GM03348 (cell line): ENCODE measurements around the gene ZBED4.

Experiments used
- DNase-seq: peaks from one replicate; pipeline ENCODE4 v3.0.0; 2012; ENCODE audit warnings: low spot score

ZBED4 gene

GRCh38 chr22:49881856-49882255 lies 28.2 kb downstream of the ZBED4 start:
- no peak for DNase-seq

- no peak for DNase-seq
Observed at GRCh38 chr22:49882519-49883293, 29.1 kb downstream of the ZBED4 start.

- DNase-seq = no peak
Observed at GRCh38 chr22:49883294-49883640, 29.6 kb downstream of the ZBED4 start.

DNA sequence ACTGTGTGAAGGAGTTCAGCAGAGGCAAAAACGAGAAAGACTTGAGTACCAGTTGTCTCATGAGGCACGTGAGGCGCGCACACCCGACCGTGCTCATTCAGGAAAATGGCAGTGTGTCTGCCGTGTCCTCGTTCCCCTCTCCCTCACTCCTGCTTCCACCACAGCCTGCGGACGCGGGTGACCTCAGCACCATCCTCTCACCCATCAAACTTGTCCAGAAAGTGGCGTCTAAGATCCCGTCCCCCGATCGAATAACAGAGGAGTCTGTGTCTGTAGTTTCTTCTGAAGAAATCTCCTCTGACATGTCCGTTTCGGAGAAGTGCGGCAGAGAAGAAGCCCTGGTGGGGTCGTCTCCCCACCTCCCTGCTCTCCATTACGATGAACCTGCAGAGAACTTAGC lies 30.4 kb downstream of the ZBED4 start:
- no peak for DNase-seq

DNA sequence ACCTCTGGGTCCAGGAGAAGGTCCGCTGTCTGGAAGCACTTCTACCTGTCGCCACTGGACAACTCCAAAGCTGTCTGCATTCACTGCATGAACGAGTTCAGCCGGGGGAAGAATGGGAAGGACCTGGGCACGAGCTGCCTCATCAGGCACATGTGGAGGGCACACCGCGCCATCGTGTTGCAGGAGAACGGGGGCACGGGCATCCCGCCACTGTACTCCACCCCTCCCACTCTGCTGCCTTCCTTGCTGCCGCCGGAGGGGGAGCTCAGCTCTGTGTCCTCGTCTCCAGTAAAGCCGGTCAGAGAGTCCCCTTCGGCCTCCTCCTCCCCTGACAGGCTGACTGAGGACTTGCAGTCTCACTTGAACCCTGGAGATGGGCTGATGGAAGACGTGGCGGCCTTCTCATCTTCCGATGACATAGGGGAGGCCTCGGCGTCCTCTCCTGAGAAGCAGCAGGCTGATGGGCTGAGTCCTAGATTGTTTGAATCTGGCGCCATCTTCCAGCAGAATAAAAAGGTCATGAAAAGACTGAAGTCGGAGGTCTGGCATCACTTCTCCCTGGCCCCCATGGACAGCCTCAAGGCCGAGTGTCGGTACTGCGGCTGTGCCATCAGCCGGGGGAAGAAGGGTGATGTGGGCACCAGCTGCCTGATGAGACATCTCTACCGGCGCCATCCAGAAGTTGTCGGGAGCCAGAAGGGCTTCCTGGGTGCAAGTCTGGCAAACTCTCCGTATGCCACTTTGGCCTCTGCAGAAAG lies 31.0 kb downstream of the ZBED4 start:
- DNase-seq = no peak

- DNase-seq = no peak
Observed at GRCh38 chr22:49885281-49885680, 31.6 kb downstream of the ZBED4 start.

- DNase-seq = no peak
Observed at GRCh38 chr22:49885881-49886280, 32.2 kb downstream of the ZBED4 start.

- no peak for DNase-seq
Observed at GRCh38 chr22:49886346-49887063, 32.9 kb downstream of the ZBED4 start.

GRCh38 chr22:49887064-49887451 lies 33.4 kb downstream of the ZBED4 start:
- DNase-seq = no peak

DNA sequence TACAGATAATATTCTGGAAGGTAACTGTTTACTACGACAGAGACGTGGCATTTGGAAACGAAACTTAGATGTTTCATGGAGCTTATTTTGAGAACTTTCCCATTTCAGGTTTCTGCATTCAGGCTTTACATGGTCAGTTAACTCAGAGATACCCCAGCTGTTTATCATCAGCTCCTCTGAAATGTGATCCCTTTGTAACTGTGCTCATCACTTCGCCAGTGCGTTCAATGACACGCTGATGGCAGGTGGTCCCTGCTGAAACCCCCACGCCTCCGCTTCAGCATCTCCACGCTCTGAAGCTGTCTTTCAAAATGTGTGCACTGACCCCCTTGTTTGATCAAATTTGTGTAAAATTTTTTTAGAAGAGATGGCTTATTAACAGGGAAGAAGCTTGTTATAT lies 34.1 kb downstream of the ZBED4 start:
- DNase-seq = no peak

DNA sequence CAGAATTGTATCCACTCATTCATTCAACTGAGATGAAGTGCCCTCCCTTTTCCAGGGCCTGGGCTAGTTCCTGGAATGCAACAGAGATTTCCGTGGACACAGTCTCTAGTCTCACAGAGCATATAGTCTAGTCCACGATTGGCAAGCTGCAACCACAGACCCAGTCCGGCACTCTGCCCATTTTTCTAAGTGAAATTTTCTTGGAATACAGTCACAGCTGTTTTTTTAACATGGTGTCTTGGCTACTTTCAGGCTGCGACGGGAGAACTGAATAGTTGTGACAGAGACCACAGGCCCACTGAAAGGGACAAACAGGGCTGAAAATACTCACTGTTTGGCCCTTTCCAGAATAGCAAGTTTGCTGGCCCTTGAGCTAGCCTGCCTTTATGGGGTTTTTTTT lies 35.4 kb downstream of the ZBED4 start:
- DNase-seq = no peak

- DNase-seq = no peak
Observed at GRCh38 chr22:49892226-49892899, 38.7 kb downstream of the ZBED4 start.

DNA sequence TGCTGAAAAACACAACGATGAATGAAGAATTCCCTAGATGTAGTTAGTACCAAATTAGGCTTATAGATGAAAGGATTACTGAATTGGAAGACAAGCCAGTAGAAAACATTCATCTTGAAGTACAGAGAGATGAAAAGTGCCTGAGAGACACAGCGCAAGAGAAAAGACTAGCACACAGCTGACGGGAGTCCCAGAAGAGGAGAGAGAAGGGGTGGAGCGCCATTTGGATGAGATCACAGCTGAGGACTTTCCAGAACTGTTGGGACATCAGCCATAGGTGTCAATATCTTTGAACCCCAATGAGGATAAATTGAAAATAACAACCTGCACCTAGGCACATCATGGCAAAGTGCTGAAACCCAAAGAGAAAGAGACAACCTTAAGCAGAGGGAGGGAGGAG lies 39.4 kb downstream of the ZBED4 start:
- no peak for DNase-seq

GRCh38 chr22:49894322-49895054 lies 40.8 kb downstream of the ZBED4 start:
- no peak for DNase-seq

- no peak for DNase-seq
Observed at GRCh38 chr22:49896201-49896600, 42.6 kb downstream of the ZBED4 start.

DNA sequence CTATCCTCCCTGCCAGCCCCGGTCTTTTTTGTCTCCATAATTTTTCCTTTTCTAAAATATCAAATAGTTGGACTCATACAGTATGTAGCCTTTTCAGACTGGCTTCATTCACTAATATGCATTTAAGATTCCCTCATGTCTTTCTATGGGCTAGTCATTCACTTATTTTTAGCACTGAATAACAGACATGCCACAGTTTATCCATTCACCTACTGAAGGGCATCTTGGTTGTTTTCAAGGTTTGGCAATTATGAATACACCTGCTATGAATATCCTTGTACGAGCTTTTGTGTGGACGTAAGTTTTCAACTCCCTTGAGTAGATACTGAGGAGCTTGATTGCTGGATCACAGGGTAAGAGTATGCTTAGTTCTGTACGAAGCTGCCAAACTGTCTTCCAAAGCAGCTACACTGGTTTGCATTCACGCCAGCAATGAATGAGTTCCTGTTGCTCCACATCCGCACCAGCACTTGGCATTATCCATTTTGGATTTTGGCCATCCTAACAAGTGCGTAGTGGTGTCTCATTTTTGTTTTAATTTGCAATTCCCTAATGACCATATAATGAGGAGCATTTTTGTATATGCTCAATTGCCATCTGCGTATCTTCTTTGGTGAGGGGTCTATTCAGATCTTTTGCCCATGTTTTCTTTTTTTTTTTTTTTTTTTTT lies 43.5 kb downstream of the ZBED4 start:
- no peak for DNase-seq

- DNase-seq = no peak
Observed at GRCh38 chr22:49899530-49899929, 45.9 kb downstream of the ZBED4 start.

DNA sequence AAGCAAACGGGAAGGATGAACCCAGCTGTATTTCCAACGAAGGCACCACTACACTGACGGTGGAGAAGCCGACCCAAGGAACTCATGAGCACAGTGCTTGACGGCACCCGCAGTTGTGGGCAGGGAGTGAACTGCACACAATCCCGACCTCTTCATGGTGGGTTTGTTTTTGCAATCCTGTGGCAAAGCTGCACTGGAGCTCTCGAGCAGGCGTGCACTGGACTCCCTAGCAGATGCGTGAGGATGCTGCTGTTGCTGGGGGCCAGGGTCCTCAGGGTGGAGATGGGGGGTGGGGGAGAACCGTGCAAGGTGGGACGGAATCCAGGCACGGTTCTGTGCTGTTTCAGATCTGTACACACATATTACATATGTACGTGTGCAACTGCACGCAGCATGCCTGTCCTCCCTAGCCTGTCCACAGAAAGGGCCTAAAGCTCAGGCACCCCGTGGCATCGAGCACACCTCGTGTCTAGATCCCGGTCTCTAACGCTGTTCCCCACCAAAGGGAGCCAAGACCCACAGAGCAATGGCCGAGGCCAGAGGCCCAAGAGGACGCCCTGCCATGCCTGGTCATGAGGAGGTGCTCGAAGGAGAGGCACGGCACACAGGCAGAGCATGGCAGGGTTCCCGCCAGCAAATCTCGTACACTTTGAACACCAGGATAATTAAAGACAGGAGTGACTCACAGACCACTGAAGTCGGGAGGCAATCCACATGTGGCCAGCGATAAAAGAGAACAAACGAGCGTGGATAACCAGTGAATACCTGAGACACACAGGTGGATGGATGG lies 47.0 kb downstream of the ZBED4 start:
- no peak for DNase-seq

DNA sequence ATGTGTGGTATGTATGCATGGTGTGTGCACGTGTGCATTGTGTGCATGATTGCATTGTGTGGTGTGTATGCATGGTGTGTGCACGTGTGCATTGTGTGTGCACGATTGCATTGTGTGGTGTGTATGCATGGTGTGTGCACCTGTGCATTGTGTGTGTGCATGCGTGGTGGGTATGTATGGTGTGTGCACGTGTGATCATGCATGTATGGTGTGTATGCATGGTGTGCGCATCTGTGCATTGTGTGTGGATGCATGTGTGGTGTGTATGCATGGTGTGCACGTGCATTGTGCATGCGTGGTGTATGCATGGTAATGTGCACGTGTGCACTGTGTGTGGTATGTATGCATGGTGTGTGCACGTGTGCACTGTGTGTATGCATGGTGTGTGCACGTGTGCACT lies 47.8 kb downstream of the ZBED4 start:
- DNase-seq = no peak

- no peak for DNase-seq
Observed at GRCh38 chr22:49903322-49904039, 49.8 kb downstream of the ZBED4 start.
